ENCODE data around the gene ISYNA1. TPM values are rescaled to one million over a fixed set of nuclear protein-coding genes. Genes with fewer than 3 reads are reported as not detected.

Gene ISYNA1
- total RNA-seq, 4 donors from 2014 or later, result 5.1 to 29.1 (median 7.8) TPM

GRCh38 chr19:18481505-18482222 lies 43.7 kb upstream of the ISYNA1 start:
- Histone ChIP-seq H3K4me3 (no peak overlapping the region), H3K27me3 (no peaks in the 10 kb centered on the region), H3K36me3 (no peaks in the 10 kb centered on the region), H3K9me3 (no peaks in the 10 kb centered on the region), H3K27ac (peak overlapping the region; percentile 82 to 94 (median 86)), H3K4me1 (peaks cover 90 to 92% of the 10 kb centered on the region in 2 donors)
- in situ Hi-C loops (cut with MboI; ENCODE audit: low sequenced_read_pairs in 4 of 4) (no loop called here), intact Hi-C loops (cut with DNase I; ENCODE audit: low total_unique reads) (no loop called here)
- TF ChIP-seq POLR2A (IDR thresholded peaks at IDR 0.05), result no peak
- TF ChIP-seq CTCF (IDR thresholded peaks at IDR 0.05 in 4 of 5, conservative IDR thresholded peaks at IDR 0.05 in 1 of 5), result no peak
- ATAC-seq (no peak), DNase-seq (no peak)

GRCh38 chr19:18480006-18480691 lies 42.2 kb upstream of the ISYNA1 start:
- intact Hi-C loops (cut with DNase I; ENCODE audit: low total_unique reads) (no loop called here), in situ Hi-C loops (cut with MboI; ENCODE audit: low sequenced_read_pairs in 4 of 4) (no loop called here)
- Histone ChIP-seq H3K4me1 (peaks cover 86 to 92% of the 10 kb centered on the region in 2 donors), H3K27ac (peak overlapping the region; percentile 82 to 94 (median 86)), H3K9me3 (no peaks in the 10 kb centered on the region), H3K4me3 (peak overlapping the region in 1 of 4 donors; percentile 19), H3K27me3 (no peaks in the 10 kb centered on the region), H3K36me3 (no peaks in the 10 kb centered on the region)
- ATAC-seq (peak; percentile 73 to 75), DNase-seq (peak; percentile 79 to 87)
- no peak for TF ChIP-seq CTCF (IDR thresholded peaks at IDR 0.05 in 4 of 5, conservative IDR thresholded peaks at IDR 0.05 in 1 of 5)
- TF ChIP-seq POLR2A (IDR thresholded peaks at IDR 0.05), result peak in 1 of 2 donors; percentile 20

- TF ChIP-seq POLR2A (IDR thresholded peaks at IDR 0.05) (peak in 1 of 2 donors; percentile 33), CTCF (IDR thresholded peaks at IDR 0.05 in 4 of 5, conservative IDR thresholded peaks at IDR 0.05 in 1 of 5) (no peak)
- peaks cover 90 to 94% of the 10 kb centered on the region in 2 donors for H3K4me1 ChIP-seq
- intact Hi-C loops (cut with DNase I; ENCODE audit: low total_unique reads), result no loop called here
Observed at GRCh38 chr19:18478545-18479311, 40.8 kb upstream of the ISYNA1 start.

GRCh38 chr19:18477974-18478373 lies 40.0 kb upstream of the ISYNA1 start:
- peak overlapping the region; percentile 82 to 94 (median 86) for H3K27ac ChIP-seq
- H3K4me1 ChIP-seq, result peaks cover 88 to 94% of the 10 kb centered on the region in 2 donors
- no peaks in the 10 kb centered on the region for H3K9me3 ChIP-seq
- ATAC-seq (no peak), DNase-seq (no peak)
- no peak for TF ChIP-seq CTCF (IDR thresholded peaks at IDR 0.05 in 4 of 5, conservative IDR thresholded peaks at IDR 0.05 in 1 of 5)
- TF ChIP-seq POLR2A (IDR thresholded peaks at IDR 0.05), result no peak
- no peaks in the 10 kb centered on the region for H3K27me3 ChIP-seq
- no peaks in the 10 kb centered on the region for H3K36me3 ChIP-seq
- no peak overlapping the region for H3K4me3 ChIP-seq
- in situ Hi-C loops (cut with MboI; ENCODE audit: low sequenced_read_pairs in 4 of 4), result no loop called here
- intact Hi-C loops (cut with DNase I; ENCODE audit: low total_unique reads), result no loop called here

More at GRCh38 chr19:18478545-18479311, 40.8 kb upstream of the ISYNA1 start:
- peak overlapping the region; percentile 82 to 94 (median 86) for H3K27ac ChIP-seq
- ATAC-seq (peak; percentile 56 to 71), DNase-seq (peak; percentile 73 to 87)
- H3K9me3 ChIP-seq, result no peaks in the 10 kb centered on the region
- H3K4me3 ChIP-seq, result no peak overlapping the region
- no peaks in the 10 kb centered on the region for H3K36me3 ChIP-seq
- H3K27me3 ChIP-seq, result no peaks in the 10 kb centered on the region
- in situ Hi-C loops (cut with MboI; ENCODE audit: low sequenced_read_pairs in 4 of 4), result no loop called here
